Stimulated activated effector memory CD8-positive, alpha-beta T cell treated with anti-CD3 and anti-CD28 coated beads, Interleukin-12 subunit alpha, Interleukin-12 subunit beta, amount 100 ng/mL, for 72 hours (primary cell): ENCODE data around the gene DSG3.
A peak's percentile ranks its signal among the peaks of the same experiment; 100 is the strongest.

Experiments used
- ATAC-seq: fragments of 150-1000 bp; cut with Tn5 transposase; 2 replicates; pipeline ENCODE4 v1.10.0; 2021
- DNase-seq, 2 donors: peaks; one replicate each; pipeline ENCODE4 v3.0.0; 2021 to 2022; ENCODE audit warnings: low spot score in 2 of 2
- H3K27ac Mint-ChIP-seq: one replicate; pipeline ENCODE4 v1.8.0; 2022; ENCODE audit warnings: mild to moderate bottlenecking, mixed read lengths
- H3K36me3 Mint-ChIP-seq: one replicate; pipeline ENCODE4 v1.8.0; 2022; ENCODE audit warnings: mild to moderate bottlenecking, mixed read lengths
- H3K4me1 Mint-ChIP-seq: one replicate; pipeline ENCODE4 v1.8.0; 2022; ENCODE audit warnings: mixed read lengths
- H3K4me3 Mint-ChIP-seq: one replicate; pipeline ENCODE4 v1.8.0; 2022; ENCODE audit warnings: mild to moderate bottlenecking, mixed read lengths
- H3K9me3 Mint-ChIP-seq: one replicate; pipeline ENCODE4 v1.8.0; 2022; ENCODE audit warnings: mixed read lengths

DSG3 gene

DNA sequence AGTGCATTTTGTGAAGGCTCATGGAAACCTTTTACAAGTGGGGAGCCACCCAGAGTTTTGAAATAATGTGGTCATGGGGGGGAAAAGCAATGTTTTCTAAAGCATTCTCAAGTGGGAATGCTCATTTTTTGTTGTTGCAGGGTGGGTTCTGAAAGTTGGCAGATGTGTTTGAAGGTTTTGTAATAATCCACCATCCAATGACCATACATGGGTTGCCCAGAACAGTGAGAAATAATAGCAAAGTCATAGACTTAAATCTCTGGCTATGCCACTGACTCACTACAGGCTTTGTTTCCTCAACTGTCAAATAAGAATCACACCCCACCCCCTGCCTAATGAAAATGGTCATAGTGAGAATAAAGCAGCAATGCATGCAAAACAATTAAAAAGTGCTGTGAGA, 2.9 kb downstream of the DSG3 start:
- no peak overlapping the region for H3K27ac Mint-ChIP-seq
- ATAC-seq, result no peak
- no peaks in the 10 kb centered on the region for H3K36me3 Mint-ChIP-seq
- H3K4me1 Mint-ChIP-seq, result no peaks in the 10 kb centered on the region
- no peak overlapping the region for H3K4me3 Mint-ChIP-seq
- peaks cover 2% of the 10 kb centered on the region for H3K9me3 Mint-ChIP-seq
- no peak for DNase-seq

DNA sequence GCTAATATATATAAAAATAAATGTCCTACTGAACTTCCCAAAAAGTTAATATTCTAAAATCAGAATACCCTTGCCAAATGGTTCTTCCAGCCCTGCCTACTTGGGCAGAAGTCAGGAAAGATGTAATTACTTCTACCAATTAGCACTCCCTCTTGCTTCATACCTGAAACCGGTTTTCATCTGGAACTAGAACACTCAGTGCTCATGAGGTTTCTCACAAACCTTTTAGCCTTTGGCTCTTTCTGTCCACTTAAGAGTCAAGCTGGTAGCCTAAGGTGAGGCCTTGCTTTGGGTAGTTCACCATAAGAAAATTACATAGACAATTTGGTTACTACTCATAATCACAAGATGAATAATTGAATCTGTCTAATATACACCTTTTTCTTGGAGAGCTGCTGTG, 4.1 kb downstream of the DSG3 start:
- no peaks in the 10 kb centered on the region for H3K36me3 Mint-ChIP-seq
- H3K27ac Mint-ChIP-seq, result no peak overlapping the region
- ATAC-seq (no peak), DNase-seq (no peak)
- H3K4me1 Mint-ChIP-seq, result no peaks in the 10 kb centered on the region
- no peak overlapping the region for H3K4me3 Mint-ChIP-seq
- peaks cover 2% of the 10 kb centered on the region for H3K9me3 Mint-ChIP-seq

DNA sequence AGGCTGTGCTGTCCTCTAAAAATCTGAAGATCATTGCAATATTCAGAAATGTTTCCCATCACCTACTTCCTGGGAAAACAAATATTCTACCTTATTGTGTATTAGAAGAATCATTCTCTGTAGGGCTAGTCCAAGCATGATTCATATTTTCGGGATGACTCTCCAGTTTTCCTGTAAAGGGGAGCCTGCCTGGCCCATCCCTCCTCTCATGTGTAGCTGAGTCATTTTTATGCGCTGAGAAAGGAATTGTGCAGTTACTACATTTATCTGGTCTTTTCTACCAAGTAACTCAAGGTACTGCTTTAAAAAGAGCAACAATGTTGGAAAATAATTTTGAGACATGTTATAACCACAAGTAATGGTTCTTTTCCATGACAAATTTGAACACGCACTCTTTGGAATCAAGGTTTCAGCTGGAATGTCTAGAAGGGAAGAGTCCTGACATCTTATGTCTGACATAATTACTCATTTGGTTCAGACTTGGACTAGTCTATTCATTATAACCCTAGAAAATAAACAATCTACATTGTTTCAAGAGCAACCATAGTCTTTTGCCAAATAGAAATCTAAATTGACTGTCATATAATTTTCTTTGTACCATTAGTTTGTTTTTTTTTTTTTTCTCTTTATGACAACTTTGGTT, 6.6 kb downstream of the DSG3 start:
- no peak for DNase-seq
- Mint-ChIP-seq H3K4me1 (no peaks in the 10 kb centered on the region), H3K9me3 (peaks cover 2% of the 10 kb centered on the region), H3K27ac (no peak overlapping the region), H3K36me3 (no peaks in the 10 kb centered on the region), H3K4me3 (no peak overlapping the region)
- no peak for ATAC-seq

DNA sequence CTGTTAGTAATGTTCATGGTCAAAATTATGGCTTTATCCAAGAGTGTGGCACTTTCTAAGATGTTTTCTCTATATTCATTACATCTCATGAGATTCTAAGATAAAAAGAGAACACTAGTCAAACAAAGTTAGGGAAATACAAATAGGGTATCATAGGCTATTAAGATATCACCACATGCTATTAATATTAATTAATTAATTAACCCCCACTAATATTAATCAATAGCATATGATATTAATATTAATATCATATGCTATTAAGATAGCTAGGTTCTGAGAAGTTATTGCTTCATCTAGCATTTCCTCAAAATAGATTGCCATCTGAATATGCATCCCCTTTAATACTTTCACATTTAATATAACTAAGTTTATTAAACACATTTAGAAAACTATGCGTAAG, 22.1 kb downstream of the DSG3 start:
- H3K9me3 Mint-ChIP-seq, result no peaks in the 10 kb centered on the region
- no peaks in the 10 kb centered on the region for H3K4me1 Mint-ChIP-seq
- no peaks in the 10 kb centered on the region for H3K36me3 Mint-ChIP-seq

DNA sequence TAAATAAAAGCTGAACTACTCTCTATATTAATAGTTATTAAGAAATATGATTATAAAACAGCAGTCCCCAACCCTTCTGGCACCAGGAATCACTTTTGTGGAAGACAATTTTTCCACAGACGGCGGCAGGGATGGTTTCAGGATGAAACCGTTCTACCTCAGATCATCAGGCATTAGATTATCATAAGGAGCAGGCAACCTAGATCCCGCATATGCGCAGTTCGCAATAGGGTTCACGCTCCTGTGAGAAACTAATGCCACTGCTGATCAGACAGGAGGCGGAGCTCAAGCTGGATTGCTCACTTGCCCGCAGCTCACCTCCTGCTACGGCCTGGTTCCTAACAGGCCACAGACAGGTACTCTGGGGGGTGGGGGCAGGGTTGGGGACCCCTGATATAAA, 31.1 kb downstream of the DSG3 start:
- DNase-seq, result no peak
- Mint-ChIP-seq H3K27ac (no peak overlapping the region), H3K4me1 (no peaks in the 10 kb centered on the region), H3K36me3 (no peaks in the 10 kb centered on the region), H3K4me3 (no peak overlapping the region), H3K9me3 (peaks cover 3% of the 10 kb centered on the region)
- no peak for ATAC-seq

More for the DNA sequence above, 22.1 kb downstream of the DSG3 start:
- H3K27ac Mint-ChIP-seq, result no peak overlapping the region
- ATAC-seq (no peak), DNase-seq (no peak)
- no peak overlapping the region for H3K4me3 Mint-ChIP-seq

DNA sequence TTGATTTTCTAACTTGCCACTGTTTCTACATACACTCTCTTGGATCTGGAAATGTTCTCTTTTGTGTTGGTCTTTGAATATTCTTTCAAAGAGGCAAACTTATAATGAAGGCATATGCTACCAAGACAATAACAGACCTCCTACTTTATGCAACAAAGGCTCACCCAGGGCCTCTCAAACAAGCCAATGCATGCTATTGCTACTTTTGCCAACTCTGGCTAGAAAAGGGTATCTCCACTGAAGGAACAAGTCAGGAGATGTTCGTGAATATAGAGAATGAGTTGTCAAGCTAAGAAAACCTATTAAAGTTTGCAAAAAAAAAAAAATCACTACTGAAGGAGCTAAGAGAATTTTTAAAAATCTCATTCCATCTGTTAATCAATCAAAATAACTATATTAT, 34.5 kb downstream of the DSG3 start:
- DNase-seq, result no peak
- Mint-ChIP-seq H3K27ac (no peak overlapping the region), H3K4me1 (no peaks in the 10 kb centered on the region), H3K9me3 (peaks cover 3% of the 10 kb centered on the region), H3K4me3 (no peak overlapping the region), H3K36me3 (no peaks in the 10 kb centered on the region)
- no peak for ATAC-seq

DNA sequence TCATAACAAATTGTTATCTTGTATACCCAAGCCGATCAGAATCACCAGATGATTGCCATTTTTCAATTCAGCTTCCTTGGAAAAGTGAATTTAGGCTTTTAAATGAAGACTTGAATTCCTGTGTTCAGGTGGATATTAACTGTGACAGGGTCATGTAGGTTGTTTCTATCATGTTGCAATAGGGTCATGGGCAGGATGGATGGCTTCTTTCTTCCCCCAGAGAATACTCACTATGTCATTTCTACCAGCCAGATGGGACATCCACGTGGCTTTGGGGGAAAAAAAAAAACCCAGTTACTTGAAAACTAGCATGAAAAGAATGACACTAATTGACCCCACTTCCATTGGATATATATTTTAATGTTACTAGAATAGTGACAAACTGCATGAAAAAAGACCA, 35.9 kb downstream of the DSG3 start:
- Mint-ChIP-seq H3K4me1 (no peaks in the 10 kb centered on the region), H3K36me3 (no peaks in the 10 kb centered on the region), H3K27ac (no peak overlapping the region), H3K9me3 (peaks cover 3% of the 10 kb centered on the region), H3K4me3 (no peak overlapping the region)
- DNase-seq (no peak), ATAC-seq (no peak)

DNA sequence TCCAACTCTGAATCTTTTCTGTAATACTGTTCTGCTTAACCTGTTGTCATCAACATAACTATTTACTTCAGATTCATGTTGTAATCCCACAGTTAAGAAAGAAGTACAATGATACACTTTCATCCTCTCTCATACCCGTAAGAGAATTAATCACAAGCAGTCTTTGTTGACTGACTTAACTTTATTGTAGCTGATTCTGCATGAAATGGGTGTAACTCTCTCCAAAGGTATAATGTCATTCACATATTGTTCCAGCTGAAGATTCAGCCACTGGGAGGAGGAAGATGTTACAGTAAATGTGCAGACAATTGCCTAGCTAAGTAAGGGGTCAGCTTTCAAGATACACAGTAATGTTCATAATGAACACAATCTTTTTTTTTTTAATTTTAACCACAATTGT, 36.9 kb downstream of the DSG3 start:
- ATAC-seq, result no peak
- Mint-ChIP-seq H3K4me3 (no peak overlapping the region), H3K36me3 (no peaks in the 10 kb centered on the region), H3K4me1 (no peaks in the 10 kb centered on the region), H3K9me3 (peaks cover 6% of the 10 kb centered on the region), H3K27ac (no peak overlapping the region)
- DNase-seq, result no peak

DNA sequence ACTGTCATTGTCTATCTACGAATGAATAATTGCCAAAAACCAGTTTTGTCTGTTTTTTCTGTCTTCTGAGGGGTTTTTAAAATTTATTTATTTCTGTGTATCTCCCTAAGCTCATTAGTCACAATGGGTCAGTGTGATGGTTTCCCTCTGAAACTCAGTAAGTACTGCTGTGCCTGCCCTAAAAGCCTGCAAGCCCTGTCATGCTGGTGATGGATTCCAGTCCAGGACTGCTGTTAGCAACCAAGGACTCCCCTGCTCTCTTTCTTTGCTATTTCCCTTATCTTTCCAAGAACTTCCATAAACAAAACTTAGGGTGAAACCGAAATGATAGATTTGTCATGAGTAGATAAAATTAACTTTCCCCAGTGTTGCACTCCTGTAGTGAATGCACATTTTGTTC, 38.6 kb downstream of the DSG3 start:
- DNase-seq, result no peak
- ATAC-seq, result no peak
- Mint-ChIP-seq H3K27ac (no peak overlapping the region), H3K4me1 (no peaks in the 10 kb centered on the region), H3K36me3 (no peaks in the 10 kb centered on the region), H3K4me3 (no peak overlapping the region), H3K9me3 (peaks cover 7% of the 10 kb centered on the region)

DNA sequence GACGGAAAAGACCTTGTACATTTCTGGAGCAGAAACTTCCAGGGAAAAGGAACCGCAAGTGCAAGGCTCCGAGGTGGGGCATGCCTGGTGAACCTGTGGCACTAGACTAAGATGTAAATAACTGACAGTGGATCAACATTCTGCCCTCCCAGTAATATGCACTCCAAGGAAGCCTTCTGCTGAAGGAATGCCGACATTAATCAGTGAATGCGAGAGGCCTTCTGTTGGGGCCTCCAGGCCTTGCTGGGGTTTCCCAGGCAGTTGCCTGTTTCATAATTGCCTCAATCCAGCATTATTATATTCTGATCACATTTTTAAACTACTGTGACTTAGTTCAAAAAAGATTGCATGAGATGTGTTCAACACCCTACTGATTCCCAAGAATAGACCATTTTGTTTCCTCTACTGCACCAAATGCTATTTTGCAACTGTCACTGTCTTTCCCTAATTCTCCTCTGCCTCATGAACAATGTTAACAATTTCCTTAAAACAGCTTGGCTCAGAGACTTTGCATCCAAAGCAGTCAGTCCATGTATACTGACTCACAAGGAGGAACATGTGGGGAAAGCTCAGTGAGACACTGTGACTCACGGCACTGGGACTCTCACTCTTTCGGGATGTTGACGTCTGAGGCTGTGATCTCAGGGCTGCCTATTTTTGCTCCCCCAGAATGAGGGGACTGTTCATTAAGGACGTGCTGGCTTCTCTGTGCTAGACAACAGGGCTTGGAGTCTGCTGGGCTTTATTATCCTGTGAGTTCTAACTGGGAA, 39.9 kb downstream of the DSG3 start:
- Mint-ChIP-seq H3K4me1 (no peaks in the 10 kb centered on the region), H3K4me3 (no peak overlapping the region), H3K27ac (no peak overlapping the region), H3K9me3 (peaks cover 7% of the 10 kb centered on the region), H3K36me3 (no peaks in the 10 kb centered on the region)
- ATAC-seq (no peak), DNase-seq (no peak)

DNA sequence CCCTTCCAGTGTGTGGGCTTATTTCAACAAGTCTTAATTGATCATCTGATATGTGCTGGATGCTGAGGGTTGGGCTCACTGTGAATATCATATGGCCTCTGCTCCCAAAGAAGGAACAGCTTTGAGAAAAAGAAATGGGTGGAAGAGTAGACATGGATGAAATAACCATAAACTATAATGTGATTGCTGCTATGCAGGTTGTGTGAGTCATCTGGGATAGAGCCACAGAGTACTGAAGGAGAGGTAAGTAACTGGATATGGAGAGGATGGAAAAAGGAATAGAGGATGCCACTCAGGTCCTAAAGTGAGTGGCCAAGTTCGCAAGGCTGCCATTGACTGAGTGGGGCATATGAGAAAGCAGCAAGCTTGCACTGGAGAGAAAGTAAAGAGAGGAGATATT, 41.8 kb downstream of the DSG3 start:
- no peak for DNase-seq
- H3K4me3 Mint-ChIP-seq, result no peak overlapping the region
- H3K9me3 Mint-ChIP-seq, result peaks cover 4% of the 10 kb centered on the region
- no peaks in the 10 kb centered on the region for H3K36me3 Mint-ChIP-seq
- no peak overlapping the region for H3K27ac Mint-ChIP-seq
- ATAC-seq, result no peak
- H3K4me1 Mint-ChIP-seq, result no peaks in the 10 kb centered on the region

DNA sequence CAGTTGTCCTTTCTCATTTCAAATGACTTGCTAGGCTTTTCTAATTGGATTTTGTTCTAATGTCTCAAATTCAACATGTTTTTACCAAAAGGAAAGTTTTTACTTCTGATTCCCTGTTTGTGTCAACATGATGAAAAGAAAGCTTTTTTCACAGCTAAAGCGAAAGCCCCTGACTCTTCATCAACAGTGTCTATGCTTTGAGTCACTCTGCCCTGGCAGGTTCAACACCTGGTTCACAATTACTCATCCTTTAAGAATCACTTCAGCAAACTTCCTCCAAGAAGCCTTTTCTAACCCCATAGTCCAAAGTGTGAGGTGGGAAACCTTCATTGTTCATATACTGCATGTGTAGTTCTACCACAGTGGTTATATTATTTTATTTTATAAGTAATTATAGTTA, 42.8 kb downstream of the DSG3 start:
- H3K4me3 Mint-ChIP-seq, result no peak overlapping the region
- ATAC-seq (peak; percentile 31), DNase-seq (no peak)
- H3K27ac Mint-ChIP-seq, result no peak overlapping the region
- no peaks in the 10 kb centered on the region for H3K36me3 Mint-ChIP-seq
- no peaks in the 10 kb centered on the region for H3K4me1 Mint-ChIP-seq
- peaks cover 4% of the 10 kb centered on the region for H3K9me3 Mint-ChIP-seq

DNA sequence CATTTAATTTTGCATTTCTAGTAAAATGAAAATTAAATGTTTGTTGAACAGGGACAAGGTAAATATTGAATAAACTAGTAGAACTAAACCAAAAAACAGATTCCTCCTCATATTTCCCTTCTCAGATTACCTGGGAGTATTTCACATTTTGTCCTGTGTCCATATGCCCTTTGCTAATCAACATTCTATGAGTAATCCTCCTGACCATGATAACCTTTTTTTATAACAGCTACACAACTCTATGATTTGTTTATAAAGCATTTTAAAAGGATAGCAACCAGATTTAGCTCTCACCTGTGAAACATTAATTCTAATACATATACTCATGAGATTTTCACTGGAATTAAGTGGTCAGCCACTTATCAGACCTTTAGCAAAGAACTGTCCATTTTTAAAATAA, 43.3 kb downstream of the DSG3 start:
- Mint-ChIP-seq H3K4me1 (no peaks in the 10 kb centered on the region), H3K27ac (no peak overlapping the region), H3K9me3 (peaks cover 4% of the 10 kb centered on the region), H3K36me3 (no peaks in the 10 kb centered on the region), H3K4me3 (no peak overlapping the region)
- ATAC-seq (no peak), DNase-seq (no peak)

DNA sequence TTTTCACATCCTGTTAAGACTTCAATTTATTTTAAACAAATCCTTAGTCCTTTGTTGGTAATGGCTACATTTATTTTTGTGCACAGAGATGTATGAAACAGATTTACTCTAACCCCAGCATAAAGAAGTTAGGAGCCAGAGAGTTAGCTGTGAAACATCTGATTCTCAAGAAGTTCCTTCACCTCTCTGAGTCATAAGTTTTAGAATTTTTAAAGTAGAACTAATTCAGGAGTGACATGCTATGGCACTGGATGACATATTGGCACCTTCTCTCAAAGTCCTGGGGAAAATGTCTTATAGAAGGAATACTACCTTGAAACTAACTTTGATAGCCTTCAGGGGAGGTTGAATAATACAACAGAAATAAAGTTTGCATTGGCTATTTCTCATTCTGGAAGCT, 44.0 kb downstream of the DSG3 start:
- ATAC-seq (no peak), DNase-seq (no peak)
- Mint-ChIP-seq H3K9me3 (peaks cover 4% of the 10 kb centered on the region), H3K4me1 (no peaks in the 10 kb centered on the region), H3K27ac (no peak overlapping the region), H3K4me3 (no peak overlapping the region), H3K36me3 (no peaks in the 10 kb centered on the region)

DNA sequence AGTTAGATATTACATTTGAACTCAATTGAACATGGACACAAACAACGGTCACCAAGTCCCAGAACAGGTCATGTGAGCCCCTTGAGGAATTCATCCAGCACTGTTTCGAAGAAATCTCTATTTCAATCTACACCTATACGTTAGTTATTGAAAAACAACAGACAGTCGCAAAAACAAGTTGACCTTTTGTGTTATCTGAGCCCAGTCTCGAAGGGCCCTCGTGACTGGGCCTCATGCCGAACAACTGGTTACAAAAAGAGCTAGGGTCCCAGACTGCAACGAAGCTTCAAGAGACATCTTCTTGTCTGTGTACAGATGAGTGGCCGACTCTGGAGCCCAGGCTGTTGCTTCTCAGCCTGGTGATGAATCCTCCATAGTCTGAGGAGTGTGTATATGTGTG, 45.1 kb downstream of the DSG3 start:
- Mint-ChIP-seq H3K9me3 (peaks cover 4% of the 10 kb centered on the region), H3K4me3 (no peak overlapping the region), H3K36me3 (no peaks in the 10 kb centered on the region), H3K27ac (no peak overlapping the region), H3K4me1 (no peaks in the 10 kb centered on the region)
- no peak for DNase-seq
- ATAC-seq, result no peak

DNA sequence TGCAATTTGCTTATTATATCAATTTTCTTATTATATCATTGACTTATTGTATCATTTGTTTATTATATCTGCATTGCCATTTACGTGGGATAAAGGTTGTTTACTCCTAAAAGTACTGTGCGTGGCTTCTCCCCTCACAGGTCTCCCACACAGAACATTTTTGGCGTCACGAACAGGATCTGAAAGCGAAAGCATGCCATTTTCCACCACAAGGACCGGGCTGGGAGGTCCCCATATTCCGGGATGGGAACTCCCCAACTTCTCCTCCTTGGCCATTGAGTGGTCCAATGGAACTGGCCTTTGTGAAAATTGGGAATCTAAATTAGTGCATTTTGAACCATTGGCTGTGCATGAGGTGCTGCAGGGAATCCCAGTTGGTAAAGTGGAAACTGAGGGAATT, 45.6 kb downstream of the DSG3 start:
- ATAC-seq (no peak), DNase-seq (no peak)
- Mint-ChIP-seq H3K9me3 (peaks cover 4% of the 10 kb centered on the region), H3K36me3 (no peaks in the 10 kb centered on the region), H3K4me1 (no peaks in the 10 kb centered on the region), H3K27ac (no peak overlapping the region), H3K4me3 (no peak overlapping the region)
